Measurements from ENCODE around the gene KLHDC9. TPM values are rescaled to one million over a fixed set of nuclear protein-coding genes. Genes with fewer than 3 reads are reported as not detected.
"Not testable (repeated sequence)": the region's sequence is repeated elsewhere in the genome, so short reads cannot be mapped to it uniquely, and the experiment has no call there.

KLHDC9 gene
- total RNA-seq, 4 donors from 2014 or later, result 7.9 to 12.9 (median 9.1) TPM

DNA sequence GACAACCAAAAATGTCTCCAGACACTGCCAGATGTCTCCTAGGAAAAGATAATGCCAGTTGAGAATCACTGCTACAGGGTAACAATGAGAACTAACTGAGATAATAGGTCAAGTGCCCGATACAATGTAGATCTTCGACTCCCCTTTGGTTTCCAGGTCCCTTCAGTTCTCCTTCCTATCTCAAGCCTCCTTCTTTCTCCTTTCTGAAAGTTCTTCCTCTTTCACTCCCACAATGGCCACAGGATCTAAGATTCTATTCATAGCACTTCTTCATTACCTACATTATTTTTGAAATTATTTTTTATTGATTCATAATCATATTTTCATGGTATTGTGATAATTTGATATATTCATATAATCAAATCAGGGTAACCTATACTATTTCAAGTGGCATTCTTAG lies 13.4 kb downstream of the KLHDC9 start:
- H3K4me3 ChIP-seq, result no peak overlapping the region
- WGBS, 2 donors, result 82 to 87% methylated on average over 2 of the region's 2 CpGs

DNA sequence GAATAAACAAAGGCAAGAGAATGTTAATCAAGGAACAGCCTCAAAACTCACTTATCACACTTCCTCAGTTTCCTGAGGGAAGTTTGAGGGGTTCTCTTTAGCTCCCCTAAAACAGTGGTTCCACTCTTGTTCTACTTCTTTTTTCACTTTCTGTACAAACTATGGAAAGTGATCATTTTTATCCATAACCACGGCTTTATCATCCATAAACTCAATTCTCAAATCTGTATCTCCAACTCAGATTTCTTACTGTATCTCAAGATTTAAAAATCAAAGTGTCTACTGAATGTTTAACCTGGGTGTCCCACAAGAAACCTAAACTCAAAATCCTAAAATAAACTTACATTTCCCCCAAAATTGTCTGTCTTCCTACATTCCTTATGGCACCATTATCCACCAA lies 15.8 kb downstream of the KLHDC9 start:
- DNase-seq (ENCODE audit: low spot score in 2 of 2), result no peak
- TF ChIP-seq POLR2A (IDR thresholded peaks at IDR 0.05), result no peak
- no peak for TF ChIP-seq EP300 (IDR thresholded peaks at IDR 0.05)
- TF ChIP-seq, protein P1, sequence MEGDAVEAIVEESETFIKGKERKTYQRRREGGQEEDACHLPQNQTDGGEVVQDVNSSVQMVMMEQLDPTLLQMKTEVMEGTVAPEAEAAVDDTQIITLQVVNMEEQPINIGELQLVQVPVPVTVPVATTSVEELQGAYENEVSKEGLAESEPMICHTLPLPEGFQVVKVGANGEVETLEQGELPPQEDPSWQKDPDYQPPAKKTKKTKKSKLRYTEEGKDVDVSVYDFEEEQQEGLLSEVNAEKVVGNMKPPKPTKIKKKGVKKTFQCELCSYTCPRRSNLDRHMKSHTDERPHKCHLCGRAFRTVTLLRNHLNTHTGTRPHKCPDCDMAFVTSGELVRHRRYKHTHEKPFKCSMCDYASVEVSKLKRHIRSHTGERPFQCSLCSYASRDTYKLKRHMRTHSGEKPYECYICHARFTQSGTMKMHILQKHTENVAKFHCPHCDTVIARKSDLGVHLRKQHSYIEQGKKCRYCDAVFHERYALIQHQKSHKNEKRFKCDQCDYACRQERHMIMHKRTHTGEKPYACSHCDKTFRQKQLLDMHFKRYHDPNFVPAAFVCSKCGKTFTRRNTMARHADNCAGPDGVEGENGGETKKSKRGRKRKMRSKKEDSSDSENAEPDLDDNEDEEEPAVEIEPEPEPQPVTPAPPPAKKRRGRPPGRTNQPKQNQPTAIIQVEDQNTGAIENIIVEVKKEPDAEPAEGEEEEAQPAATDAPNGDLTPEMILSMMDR (IDR thresholded peaks at IDR 0.05), result no peak
- no peak overlapping the region for H3K4me3 ChIP-seq
- 74 to 82% methylated on average over 1 of the region's 1 CpG for WGBS, 2 donors
- no peaks in the 10 kb centered on the region for H3K9me3 ChIP-seq
- peaks cover 0 to 12% (median 0%) of the 10 kb centered on the region in 3 donors for H3K36me3 ChIP-seq
- H3K27ac ChIP-seq, result no peak overlapping the region
- peaks cover 0 to 55% (median 24%) of the 10 kb centered on the region in 4 donors for H3K4me1 ChIP-seq
- H3K27me3 ChIP-seq, result no peaks in the 10 kb centered on the region

More for the DNA sequence above, 13.4 kb downstream of the KLHDC9 start:
- Histone ChIP-seq H3K4me1 (peaks cover 0 to 42% (median 10%) of the 10 kb centered on the region in 4 donors), H3K36me3 (peaks cover 0 to 12% (median 0%) of the 10 kb centered on the region in 3 donors), H3K27me3 (no peaks in the 10 kb centered on the region), H3K27ac (no peak overlapping the region), H3K9me3 (no peaks in the 10 kb centered on the region)
- no peak for TF ChIP-seq POLR2A (IDR thresholded peaks at IDR 0.05)
- TF ChIP-seq, protein P1 (IDR thresholded peaks at IDR 0.05), result no peak
- TF ChIP-seq EP300 (IDR thresholded peaks at IDR 0.05), result no peak
- no peak for DNase-seq (ENCODE audit: low spot score in 2 of 2)

DNA sequence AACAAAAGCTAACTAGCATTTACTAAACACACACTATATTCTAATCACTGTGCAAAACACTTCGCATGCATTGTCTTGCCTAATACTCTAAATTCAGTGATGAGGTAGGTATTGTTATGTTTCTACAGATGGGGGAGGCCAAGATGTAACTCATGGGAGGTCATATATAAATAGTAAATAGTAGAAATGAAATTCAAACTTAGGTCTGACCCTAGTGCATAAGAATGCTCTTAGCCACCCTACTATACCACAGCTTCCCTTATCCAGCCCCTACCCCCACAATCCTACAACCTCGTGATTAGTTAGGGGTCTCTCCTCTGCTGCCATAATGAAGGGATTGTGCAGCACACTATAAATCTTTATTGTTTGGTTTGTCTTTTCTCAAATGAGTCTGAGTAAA lies 16.4 kb downstream of the KLHDC9 start:
- TF ChIP-seq POLR2A (IDR thresholded peaks at IDR 0.05), result no peak
- TF ChIP-seq EP300 (IDR thresholded peaks at IDR 0.05), result no peak
- TF ChIP-seq, protein P1 (IDR thresholded peaks at IDR 0.05), result no peak
- no peak for DNase-seq (ENCODE audit: low spot score in 2 of 2)
- Histone ChIP-seq H3K36me3 (peaks cover 0 to 10% (median 0%) of the 10 kb centered on the region in 3 donors), H3K9me3 (no peaks in the 10 kb centered on the region), H3K27ac (no peak overlapping the region), H3K27me3 (no peaks in the 10 kb centered on the region), H3K4me1 (peaks cover 0 to 61% (median 30%) of the 10 kb centered on the region in 4 donors), H3K4me3 (no peak overlapping the region)
- WGBS, 2 donors, result 52 to 57% methylated on average over 2 of the region's 2 CpGs

DNA sequence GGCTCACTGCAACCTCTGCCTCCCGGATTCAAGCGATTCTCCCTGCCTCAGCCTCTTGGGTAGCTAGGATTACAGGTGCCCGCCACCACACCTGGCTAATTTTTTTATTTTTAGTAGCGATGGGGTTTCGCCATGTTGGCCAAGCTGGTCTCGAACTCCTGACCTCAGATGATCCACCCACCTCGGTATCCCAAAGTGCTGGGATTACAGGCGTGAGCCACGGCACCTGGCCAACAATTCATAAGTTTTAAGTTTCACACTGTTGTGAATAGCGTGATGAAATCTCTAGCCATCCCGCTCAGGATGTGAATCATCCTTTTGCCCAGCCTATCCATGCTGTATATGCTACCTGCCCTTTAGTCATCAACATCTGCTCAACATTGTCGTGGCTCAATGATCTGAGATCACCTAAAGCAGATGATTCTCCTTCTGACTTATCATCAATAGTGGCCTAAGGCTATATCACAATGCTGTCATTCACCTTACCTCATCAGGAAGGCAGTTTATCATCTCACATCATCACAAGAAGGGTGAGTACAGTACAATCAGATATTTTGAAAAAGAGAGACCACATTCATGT lies 17.1 kb downstream of the KLHDC9 start:
- no peak for DNase-seq (ENCODE audit: low spot score in 2 of 2)
- Histone ChIP-seq H3K9me3 (no peaks in the 10 kb centered on the region), H3K4me3 (no peak overlapping the region), H3K36me3 (peaks cover 0 to 8% (median 0%) of the 10 kb centered on the region in 3 donors), H3K4me1 (peaks cover 0 to 68% (median 35%) of the 10 kb centered on the region in 4 donors), H3K27ac (no peak overlapping the region), H3K27me3 (no peaks in the 10 kb centered on the region)
- WGBS, 2 donors, result 83 to 87% methylated on average over 12 of the region's 12 CpGs
- TF ChIP-seq POLR2A (IDR thresholded peaks at IDR 0.05) (no peak), EP300 (IDR thresholded peaks at IDR 0.05) (no peak)
- TF ChIP-seq, protein P1 (IDR thresholded peaks at IDR 0.05), result no peak

DNA sequence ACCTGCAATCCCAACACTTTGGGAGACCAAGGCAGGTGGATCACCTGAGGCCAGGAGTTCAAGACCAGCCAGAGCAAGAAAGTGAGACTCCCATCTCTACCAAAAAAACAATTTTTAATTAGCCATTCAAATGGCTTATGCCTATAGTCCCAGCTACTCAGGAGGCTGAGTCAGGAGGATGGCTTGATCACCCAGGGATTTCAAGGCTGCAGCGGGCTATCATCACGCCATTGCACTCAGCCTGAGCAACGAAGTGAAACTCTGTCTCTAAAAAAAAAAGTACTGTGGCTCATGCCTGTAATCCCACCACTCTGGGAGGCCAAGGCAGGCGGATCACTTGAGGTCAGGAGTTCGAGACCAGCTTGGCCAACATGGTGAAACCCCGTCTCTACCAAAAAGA lies 17.8 kb downstream of the KLHDC9 start:
- H3K4me3 ChIP-seq; H3K27ac ChIP-seq; H3K27me3 ChIP-seq; H3K9me3 ChIP-seq; DNase-seq (ENCODE audit: low spot score in 2 of 2): not testable (repeated sequence)
- WGBS, 2 donors, result 80 to 88% methylated on average over 6 of the region's 6 CpGs
- peaks cover 0 to 73% (median 35%) of the 10 kb centered on the region in 4 donors for H3K4me1 ChIP-seq
- H3K36me3 ChIP-seq, result peaks cover 0 to 12% (median 0%) of the 10 kb centered on the region in 3 donors

Data from tibial nerve (tissue), 4 donors.